H1 (cell line): ENCODE measurements around the gene ENOX2. TPM values are rescaled to one million over a fixed set of nuclear protein-coding genes. Genes with fewer than 3 reads are reported as not detected.
A peak's percentile ranks its signal among the peaks of the same experiment; 100 is the strongest.
"Not testable (repeated sequence)": the region's sequence is repeated elsewhere in the genome, so short reads cannot be mapped to it uniquely, and the experiment has no call there.

Source experiments
- CTCF ChIA-PET: fragments of 300-600 bp; sonication (Branson Sonifier 250); formaldehyde crosslinking; loops from one replicate; lab custom pipeline; 2021; ENCODE audit not compliant: partially characterized antibody; lab: Charles Lee
- POLR2A ChIA-PET: fragments of 300-600 bp; sonication (Branson Sonifier 250); formaldehyde crosslinking; loops from one replicate; lab custom pipeline; 2021; ENCODE audit warnings: inconsistent platforms; ENCODE audit not compliant: partially characterized antibody; lab: Charles Lee
- DNase-seq, 2 experiments: peaks; one replicate each; pipeline versions ENCODE4 v3.0.0 to v3.0.0-alpha.2; 2010 to 2022; ENCODE audit warnings: low spot score in 2 of 2, low read depth in 1 of 2, mixed read lengths in 1 of 2
- FAIRE-seq: peaks from 2 replicates; lab custom pipeline; 2011; peaks lifted over from hg19 to GRCh38; lab: Jason Lieb, UNC
- H2AFZ ChIP-seq: 2 replicates; pipeline ENCODE4 v1.8.1; 2012; ENCODE audit warnings: low read length, inconsistent platforms
- H2AK5ac ChIP-seq: 2 replicates; pipeline ENCODE4 v1.6.1; 2013; ENCODE audit warnings: low read depth, low read length
- H2BK120ac ChIP-seq: replicated peaks from 2 replicates; pipeline ENCODE3; 2013; ENCODE audit warnings: low read depth, low read length, inconsistent platforms
- H2BK12ac ChIP-seq: 2 replicates; pipeline ENCODE4 v1.6.1; 2013; ENCODE audit warnings: low read depth, low read length
- H2BK15ac ChIP-seq: 2 replicates; pipeline ENCODE4 v1.6.1; 2013; ENCODE audit warnings: low read length
- H2BK20ac ChIP-seq: 2 replicates; pipeline ENCODE4 v1.6.1; 2013; ENCODE audit warnings: low read length
- H2BK5ac ChIP-seq: 2 replicates; pipeline ENCODE4 v1.6.1; 2013; ENCODE audit warnings: low read depth, low read length
- H3K14ac ChIP-seq: 2 replicates; pipeline ENCODE4 v1.6.1; 2013; ENCODE audit warnings: inconsistent platforms; ENCODE audit not compliant: insufficient read length
- H3K18ac ChIP-seq: 2 replicates; pipeline ENCODE4 v1.6.1; 2013; ENCODE audit warnings: low read length; ENCODE audit errors: extremely low read depth
- H3K23ac ChIP-seq: 2 replicates; pipeline ENCODE4 v1.6.1; 2013; ENCODE audit warnings: inconsistent platforms; ENCODE audit not compliant: insufficient read length
- H3K23me2 ChIP-seq: 2 replicates; pipeline ENCODE4 v1.6.1; 2013; ENCODE audit warnings: low read depth, low read length
- H3K27ac ChIP-seq: 2 replicates; pipeline ENCODE4 v1.6.1; 2011; ENCODE audit warnings: low read depth, low read length, inconsistent platforms
- H3K27me3 ChIP-seq, 4 experiments: replicated peaks in 1 of 4; 1 replicate in 1 of 4; 2 replicates in 3 of 4; pipeline versions ENCODE4 v1.6.1 to v1.8.1; 2011 to 2013; ENCODE audit warnings: low read length in 3 of 4, mild to moderate bottlenecking in 3 of 4, inconsistent platforms in 2 of 4, mixed read lengths in 2 of 4, moderate library complexity in 1 of 4; ENCODE audit not compliant: control insufficient read depth in 3 of 4, insufficient read depth in 3 of 4; ENCODE audit errors: extremely low read depth in 1 of 4
- H3K36me3 ChIP-seq, 4 experiments: 2 replicates each; pipeline versions ENCODE4 v1.6.1 to v1.8.1; 2011 to 2013; ENCODE audit warnings: mild to moderate bottlenecking in 4 of 4, low read length in 3 of 4, moderate library complexity in 2 of 4, control low read depth in 1 of 4, inconsistent platforms in 1 of 4; ENCODE audit not compliant: insufficient read depth in 4 of 4, control insufficient read depth in 2 of 4
- H3K4ac ChIP-seq: replicated peaks from 2 replicates; pipeline ENCODE3; 2013; ENCODE audit warnings: low read length, low read depth, mixed read lengths, inconsistent platforms; ENCODE audit not compliant: insufficient read length
- H3K4me1 ChIP-seq, 4 experiments: replicated peaks in 1 of 4; 1 replicate in 1 of 4; 2 replicates in 3 of 4; pipeline versions ENCODE4 v1.6.1 to v1.8.1; 2011 to 2013; ENCODE audit warnings: low read length in 3 of 4, inconsistent platforms in 2 of 4, mixed read lengths in 1 of 4; ENCODE audit not compliant: insufficient read depth in 4 of 4, control insufficient read depth in 3 of 4
- H3K4me2 ChIP-seq, 2 experiments: 2 replicates each; pipeline versions ENCODE4 v1.6.1 to v1.8.1; 2011 to 2013; ENCODE audit warnings: low read depth in 2 of 2, low read length in 2 of 2, control low read depth in 1 of 2, inconsistent platforms in 1 of 2, mild to moderate bottlenecking in 1 of 2; ENCODE audit not compliant: insufficient read depth in 1 of 2
- H3K4me3 ChIP-seq, 4 experiments: fragments of 200-600, 300-600 bp in 1 of 4; sonication (generic), shearing (Covaris generic), sonication (Bioruptor Twin) in 1 of 4; 2 replicates each; pipeline versions ENCODE4 v1.5.1 to v1.8.1; 2011 to 2016; ENCODE audit warnings: low read length in 4 of 4, low read depth in 3 of 4, control low read depth in 2 of 4, inconsistent platforms in 2 of 4, mild to moderate bottlenecking in 2 of 4, mixed read lengths in 1 of 4, moderate library complexity in 1 of 4; ENCODE audit not compliant: insufficient read depth in 2 of 4; ENCODE audit errors: extremely low read depth in 1 of 4
- H3K56ac ChIP-seq: replicated peaks from 2 replicates; pipeline ENCODE3; 2013; ENCODE audit warnings: low read depth, mild to moderate bottlenecking, mixed read lengths, low read length, inconsistent platforms; ENCODE audit not compliant: insufficient read length
- H3K79me1 ChIP-seq: 2 replicates; pipeline ENCODE4 v1.6.1; 2013; ENCODE audit warnings: low read depth, low read length, control low read depth
- H3K79me2 ChIP-seq, 2 experiments: 2 replicates each; pipeline versions ENCODE4 v1.6.1 to v1.8.1; 2012 to 2013; ENCODE audit warnings: low read length in 2 of 2, mild to moderate bottlenecking in 2 of 2, inconsistent platforms in 1 of 2; ENCODE audit not compliant: insufficient read depth in 2 of 2, control insufficient read depth in 1 of 2
- H3K9ac ChIP-seq, 4 experiments: replicated peaks in 1 of 4; 1 replicate in 1 of 4; 2 replicates in 3 of 4; pipeline versions ENCODE4 v1.6.1 to v1.8.1; 2011 to 2013; ENCODE audit warnings: low read depth in 3 of 4, low read length in 3 of 4, control low read depth in 2 of 4, mild to moderate bottlenecking in 2 of 4, moderate library complexity in 2 of 4, inconsistent platforms in 1 of 4; ENCODE audit errors: extremely low read depth in 1 of 4
- H3K9me3 ChIP-seq, 2 experiments: 2 replicates each; pipeline versions ENCODE4 v1.6.1 to v1.8.1; 2012 to 2013; ENCODE audit warnings: mild to moderate bottlenecking in 2 of 2, moderate library complexity in 2 of 2, control low read depth in 1 of 2, inconsistent platforms in 1 of 2, low read depth in 1 of 2, low read length in 1 of 2, mixed read lengths in 1 of 2; ENCODE audit not compliant: insufficient read depth in 2 of 2
- H4K20me1 ChIP-seq, 2 experiments: replicated peaks in 1 of 2; 2 replicates each; pipeline versions ENCODE3 to v1.8.1; 2011 to 2013; ENCODE audit warnings: inconsistent platforms in 2 of 2, low read length in 2 of 2, mild to moderate bottlenecking in 1 of 2; ENCODE audit not compliant: insufficient read depth in 2 of 2, control insufficient read depth in 1 of 2
- H4K5ac ChIP-seq: 2 replicates; pipeline ENCODE4 v1.6.1; 2013; ENCODE audit warnings: low read length, low read depth, mixed read lengths, inconsistent platforms; ENCODE audit not compliant: insufficient read length
- H4K8ac ChIP-seq: 2 replicates; pipeline ENCODE4 v1.8.0; 2013; ENCODE audit warnings: mild to moderate bottlenecking, moderate library complexity, low read length, inconsistent platforms; ENCODE audit not compliant: insufficient read depth; ENCODE audit errors: extremely low read depth
- H4K91ac ChIP-seq: replicated peaks from 2 replicates; pipeline ENCODE3; 2013; ENCODE audit warnings: low read length, mixed read lengths, inconsistent platforms; ENCODE audit not compliant: insufficient read length
- WGBS, 2 experiments: shearing (Covaris generic) in 1 of 2; methylation state at CpG; one replicate each; pipeline versions ENCODE4 v1.1.6 to v1.1.7; 2013 to 2015; ENCODE audit warnings: low lambda C conversion rate in 2 of 2, mixed read lengths in 2 of 2, inconsistent platforms in 1 of 2, low coverage in 1 of 2, missing lambda C conversion rate in 1 of 2; ENCODE audit not compliant: insufficient replicate concordance in 2 of 2, insufficient coverage in 1 of 2, insufficient read length in 1 of 2; ENCODE audit errors: extremely low coverage in 1 of 2, missing lambda C conversion rate in 1 of 2; 5-methylcytosine and 5-hydroxymethylcytosine counted together
- polyA plus RNA-seq, 7 experiments: library from polyadenylated mRNA; depleted of rRNA in 3 of 7; stranded (reverse) in 5 of 7; unstranded in 2 of 7; fragments of >200 nt in 5 of 7; fragments of 200-250 nt in 2 of 7; gene quantifications; 1 replicate in 5 of 7; 2 replicates in 1 of 7; 4 replicates in 1 of 7; pipeline versions ENCODE4 v1.2.1 to v1.2.3, GENCODE V29; 2011 to 2013; ENCODE audit warnings: missing spikeins in 2 of 7, mixed read lengths in 2 of 7
- total RNA-seq: library from RNA; stranded (reverse); fragmentation: NEBNext Ultra II Directional; extraction: Animal tissue kit (Norgen Biotek cat#: 25700); gene quantifications from 2 replicates; pipeline ENCODE4 v1.2.1, GENCODE V29; 2021

ENOX2 gene
- total and polyA plus RNA-seq, 2 of the 8 experiments (the other 6 are each of a cell fraction or from before 2014, with no cell fraction given): 4.5 to 12.3 TPM

DNA sequence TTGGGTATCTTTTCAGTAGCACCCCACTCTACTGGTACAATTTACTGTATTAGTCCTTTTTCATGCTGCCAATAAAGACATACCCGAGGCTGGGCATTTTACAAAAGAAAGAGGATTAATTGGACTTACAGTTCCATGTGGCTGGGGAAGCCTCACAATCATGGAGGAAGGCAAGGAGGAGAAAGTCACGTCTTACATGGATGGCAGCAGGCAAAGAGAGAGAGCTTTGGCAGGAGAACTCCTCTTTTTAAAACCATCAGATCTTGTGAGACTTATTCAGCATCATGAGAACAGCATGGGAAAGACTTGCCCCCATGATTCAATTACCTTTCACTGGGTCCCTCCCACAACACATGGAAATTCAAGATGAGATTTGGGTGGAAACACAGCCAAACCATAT, 17.4 kb upstream of the ENOX2 start:
- H3K23me2 ChIP-seq, H3K79me1 ChIP-seq, H4K5ac ChIP-seq, H2AFZ ChIP-seq, H2BK20ac ChIP-seq, H3K79me2 ChIP-seq, CTCF ChIA-PET, H4K20me1 ChIP-seq, H4K8ac ChIP-seq, H3K56ac ChIP-seq, H3K18ac ChIP-seq, H3K36me3 ChIP-seq, H3K9me3 ChIP-seq, H3K4me1 ChIP-seq, H3K4ac ChIP-seq, H2BK120ac ChIP-seq, H3K4me2 ChIP-seq, H4K91ac ChIP-seq, H2BK15ac ChIP-seq, H3K9ac ChIP-seq, H3K27me3 ChIP-seq, H3K4me3 ChIP-seq, H3K14ac ChIP-seq, FAIRE-seq, H2BK12ac ChIP-seq, H3K23ac ChIP-seq, H3K27ac ChIP-seq, DNase-seq, H2AK5ac ChIP-seq, H2BK5ac ChIP-seq, POLR2A ChIA-PET: not testable (repeated sequence)
- WGBS, 2 experiments: 68% methylated on average over 2 of the region's 2 CpGs; no CpG with 5 or more reads in 1 of the 2 experiments

GRCh38 chrX:130919676-130920075, 16.7 kb upstream of the ENOX2 start:
- peak; percentile 81 for FAIRE-seq
- H2BK12ac ChIP-seq, H4K91ac ChIP-seq, H2BK120ac ChIP-seq, H3K27me3 ChIP-seq, H3K4ac ChIP-seq, H3K9me3 ChIP-seq, H3K27ac ChIP-seq, H3K36me3 ChIP-seq, H3K56ac ChIP-seq, H3K14ac ChIP-seq, H4K5ac ChIP-seq, H3K4me1 ChIP-seq, H3K23ac ChIP-seq, H3K18ac ChIP-seq, H3K9ac ChIP-seq, DNase-seq, CTCF ChIA-PET, H2BK15ac ChIP-seq, H4K20me1 ChIP-seq, H3K79me2 ChIP-seq, H3K4me2 ChIP-seq, H3K4me3 ChIP-seq, H2BK20ac ChIP-seq, H3K23me2 ChIP-seq, H4K8ac ChIP-seq, H2AFZ ChIP-seq, H2AK5ac ChIP-seq, H2BK5ac ChIP-seq, H3K79me1 ChIP-seq, POLR2A ChIA-PET: not testable (repeated sequence)
- 100% methylated on average over 1 of the region's 1 CpG; no CpG with 5 or more reads in 1 of the 2 experiments for WGBS, 2 experiments
